ENCODE data around the gene OCA2. TPM values are rescaled to one million over a fixed set of nuclear protein-coding genes. Genes with fewer than 3 reads are reported as not detected.

The OCA2 gene
- total and polyA plus RNA-seq, 2 experiments from 2014 or later, result not detected

DNA sequence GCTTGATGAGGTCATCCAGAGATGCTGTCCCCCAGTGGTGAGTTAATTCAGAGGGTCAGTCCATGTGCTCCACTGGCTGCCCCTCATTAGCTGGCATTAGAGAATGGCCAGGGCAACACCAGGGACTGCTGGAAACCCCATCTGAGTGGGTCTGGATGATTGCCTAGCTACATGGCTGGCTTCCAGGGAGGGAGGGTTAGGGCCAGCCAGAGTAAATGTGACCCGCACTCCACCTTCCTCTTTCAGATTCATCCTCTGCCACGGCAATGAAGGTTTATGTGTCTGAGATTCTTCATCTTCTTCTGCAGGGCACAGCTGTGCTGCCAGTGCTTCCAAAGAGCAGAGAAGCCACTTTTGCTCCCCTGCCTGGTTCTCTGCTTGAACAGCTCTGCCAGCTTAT lies 391.9 kb downstream of the OCA2 start:
- in situ Hi-C loops (cut with MboI), result no loop called here

GRCh38 chr15:27706300-27706699 lies 392.8 kb downstream of the OCA2 start:
- DNase-seq, result no peak
- Histone ChIP-seq H3K27me3 (replicated peaks; ENCODE audit: insufficient read depth) (no peaks in the 10 kb centered on the region), H3K27ac (no peak overlapping the region), H3K4me1 (ENCODE audit: insufficient read depth) (no peaks in the 10 kb centered on the region), H4K20me1 (ENCODE audit: insufficient read depth) (no peaks in the 10 kb centered on the region), H3K36me3 (ENCODE audit: low read depth) (no peaks in the 10 kb centered on the region), H3K9ac (no peak overlapping the region), H3K79me2 (ENCODE audit: insufficient read depth) (no peaks in the 10 kb centered on the region), H3K4me3 (no peak overlapping the region), H3K9me2 (ENCODE audit: insufficient read depth) (no peaks in the 10 kb centered on the region), H3K9me3 (ENCODE audit: low read depth) (no peaks in the 10 kb centered on the region), H3K4me2 (ENCODE audit: unreplicated experiment) (no peak overlapping the region), H2AFZ (no peak overlapping the region), H3F3A (ENCODE audit: insufficient read depth) (no peaks in the 10 kb centered on the region)
- in situ Hi-C loops (cut with MboI), result no loop called here
- TF ChIP-seq EZH2 (IDR thresholded peaks at IDR 0.05; ENCODE audit: insufficient read depth, poor library complexity, severe bottlenecking) (no peak), EZH2phosphoT487 (IDR thresholded peaks at IDR 0.05; ENCODE audit: insufficient read depth, low read depth) (no peak)
- WGBS, 2 experiments (ENCODE audit: low coverage in 1 of 2, low lambda C conversion rate in 2 of 2, missing lambda C conversion rate in 2 of 2), result 55 to 60% methylated on average over 5 of the region's 5 CpGs

More for the DNA sequence above, 391.9 kb downstream of the OCA2 start:
- H3K9me2 ChIP-seq (ENCODE audit: insufficient read depth), result no peaks in the 10 kb centered on the region
- no peak overlapping the region for H3K27ac ChIP-seq
- no peaks in the 10 kb centered on the region for H3F3A ChIP-seq (ENCODE audit: insufficient read depth)
- no peak overlapping the region for H2AFZ ChIP-seq
- H3K9ac ChIP-seq, result no peak overlapping the region
- no peaks in the 10 kb centered on the region for H3K36me3 ChIP-seq (ENCODE audit: low read depth)
- no peak for TF ChIP-seq EZH2 (IDR thresholded peaks at IDR 0.05; ENCODE audit: insufficient read depth, poor library complexity, severe bottlenecking)
- TF ChIP-seq EZH2phosphoT487 (IDR thresholded peaks at IDR 0.05; ENCODE audit: insufficient read depth, low read depth), result no peak
- no peaks in the 10 kb centered on the region for H3K27me3 ChIP-seq (replicated peaks; ENCODE audit: insufficient read depth)
- DNase-seq, result no peak
- no peaks in the 10 kb centered on the region for H3K79me2 ChIP-seq (ENCODE audit: insufficient read depth)
- H3K9me3 ChIP-seq (ENCODE audit: low read depth), result no peaks in the 10 kb centered on the region
- WGBS, 2 experiments (ENCODE audit: low coverage in 1 of 2, low lambda C conversion rate in 2 of 2, missing lambda C conversion rate in 2 of 2), result 42 to 44% methylated on average over 2 of the region's 2 CpGs
- no peaks in the 10 kb centered on the region for H4K20me1 ChIP-seq (ENCODE audit: insufficient read depth)
- H3K4me2 ChIP-seq (ENCODE audit: unreplicated experiment), result no peak overlapping the region
- H3K4me3 ChIP-seq, result no peak overlapping the region
- no peaks in the 10 kb centered on the region for H3K4me1 ChIP-seq (ENCODE audit: insufficient read depth)

DNA sequence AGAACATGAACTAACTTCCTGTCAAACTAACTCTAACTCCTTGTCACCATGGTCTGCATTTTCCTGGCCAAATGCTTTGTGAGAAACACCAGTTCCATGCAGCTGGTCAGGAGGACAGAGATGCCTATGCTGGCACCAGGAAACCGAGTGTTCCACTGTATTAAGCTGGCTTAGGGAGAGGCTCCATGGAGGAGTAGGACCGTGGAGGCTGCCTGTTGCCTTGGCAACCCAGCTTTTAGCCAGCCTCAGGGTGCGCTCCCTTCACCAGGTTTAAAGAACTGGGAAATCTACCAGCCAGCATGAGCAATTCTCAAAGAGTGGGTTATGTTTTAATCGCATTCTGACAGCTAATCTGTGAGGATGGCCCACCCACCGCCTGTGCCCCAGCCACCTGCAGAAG lies 394.1 kb downstream of the OCA2 start:
- no peak for TF ChIP-seq EZH2phosphoT487 (IDR thresholded peaks at IDR 0.05; ENCODE audit: insufficient read depth, low read depth)
- no peak for TF ChIP-seq EZH2 (IDR thresholded peaks at IDR 0.05; ENCODE audit: insufficient read depth, poor library complexity, severe bottlenecking)
- 45 to 49% methylated on average over 5 of the region's 5 CpGs for WGBS, 2 experiments (ENCODE audit: low coverage in 1 of 2, low lambda C conversion rate in 2 of 2, missing lambda C conversion rate in 2 of 2)

More for the DNA sequence above, 394.1 kb downstream of the OCA2 start:
- H3K36me3 ChIP-seq (ENCODE audit: low read depth), result no peaks in the 10 kb centered on the region
- H3K9ac ChIP-seq, result no peak overlapping the region
- H3K27ac ChIP-seq, result no peak overlapping the region
- H4K20me1 ChIP-seq (ENCODE audit: insufficient read depth), result no peaks in the 10 kb centered on the region
- no peak overlapping the region for H2AFZ ChIP-seq
- no peaks in the 10 kb centered on the region for H3K9me3 ChIP-seq (ENCODE audit: low read depth)
- H3K4me1 ChIP-seq (ENCODE audit: insufficient read depth), result no peaks in the 10 kb centered on the region
- H3K4me2 ChIP-seq (ENCODE audit: unreplicated experiment), result no peak overlapping the region
- no peaks in the 10 kb centered on the region for H3K27me3 ChIP-seq (replicated peaks; ENCODE audit: insufficient read depth)
- in situ Hi-C loops (cut with MboI), result no loop called here
- H3K79me2 ChIP-seq (ENCODE audit: insufficient read depth), result no peaks in the 10 kb centered on the region
- H3K4me3 ChIP-seq, result no peak overlapping the region
- no peaks in the 10 kb centered on the region for H3F3A ChIP-seq (ENCODE audit: insufficient read depth)
- no peaks in the 10 kb centered on the region for H3K9me2 ChIP-seq (ENCODE audit: insufficient read depth)
- no peak for DNase-seq

Other genes with a start within 250 kb of the OCA2 start
- gene HERC2, start 222.9 kb upstream of the OCA2 start, total RNA-seq (2014; rRNA removed; shearing (Covaris generic)), result 30.0 and 36.6 TPM in 2 replicates
- gene HERC2, start 222.9 kb upstream of the OCA2 start, polyA plus RNA-seq (2016; fragmentation: Nextera tagmentation; extraction: Ambion mirVana), result 25.6 and 28.7 TPM in 2 replicates

Data from GM23248 (cell line).